ENCODE data around the gene TPD52L1. TPM values are rescaled to one million over a fixed set of nuclear protein-coding genes. Genes with fewer than 3 reads are reported as not detected.
"Not testable (repeated sequence)": the region's sequence is repeated elsewhere in the genome, so short reads cannot be mapped to it uniquely, and the experiment has no call there.

The TPD52L1 gene
- total RNA-seq, 1 donor from 2014 or later: 48.0 TPM

- H3K4me1 Mint-ChIP-seq (ENCODE audit: low read depth): peaks cover 19% of the 10 kb centered on the region
- no peak overlapping the region for H3K4me3 Mint-ChIP-seq (ENCODE audit: unreplicated experiment)
- H3K9me3 Mint-ChIP-seq (ENCODE audit: low read depth): peaks cover 8% of the 10 kb centered on the region
- no peak for DNase-seq (ENCODE audit: low spot score)
- H3K27ac Mint-ChIP-seq (ENCODE audit: unreplicated experiment): no peak overlapping the region
- TF ChIP-seq CTCF (IDR thresholded peaks at IDR 0.05): no peak
- H3K27me3 Mint-ChIP-seq (ENCODE audit: low read depth): no peaks in the 10 kb centered on the region
- H3K36me3 Mint-ChIP-seq (ENCODE audit: low read depth): peaks cover 14% of the 10 kb centered on the region
Measured at GRCh38 chr6:125157280-125157679, 3.7 kb downstream of the TPD52L1 start.

- Mint-ChIP-seq H3K9me3 (ENCODE audit: low read depth) (peaks cover 8% of the 10 kb centered on the region), H3K4me1 (ENCODE audit: low read depth) (peaks cover 19% of the 10 kb centered on the region), H3K27ac (ENCODE audit: unreplicated experiment) (no peak overlapping the region), H3K4me3 (ENCODE audit: unreplicated experiment) (no peak overlapping the region), H3K36me3 (ENCODE audit: low read depth) (peaks cover 14% of the 10 kb centered on the region), H3K27me3 (ENCODE audit: low read depth) (no peaks in the 10 kb centered on the region)
- no peak for TF ChIP-seq CTCF (IDR thresholded peaks at IDR 0.05)
- no peak for DNase-seq (ENCODE audit: low spot score)
Measured at GRCh38 chr6:125157725-125158124, 4.2 kb downstream of the TPD52L1 start.

GRCh38 chr6:125163339-125163738, 9.8 kb downstream of the TPD52L1 start:
- peaks cover 14% of the 10 kb centered on the region for H3K36me3 Mint-ChIP-seq (ENCODE audit: low read depth)
- DNase-seq (ENCODE audit: low spot score); H3K27me3 Mint-ChIP-seq (ENCODE audit: low read depth); H3K4me3 Mint-ChIP-seq (ENCODE audit: unreplicated experiment); H3K27ac Mint-ChIP-seq (ENCODE audit: unreplicated experiment); H3K9me3 Mint-ChIP-seq (ENCODE audit: low read depth): not testable (repeated sequence)
- H3K4me1 Mint-ChIP-seq (ENCODE audit: low read depth): peaks cover 20% of the 10 kb centered on the region

GRCh38 chr6:125163811-125164210, 10.2 kb downstream of the TPD52L1 start:
- peaks cover 8% of the 10 kb centered on the region for H3K9me3 Mint-ChIP-seq (ENCODE audit: low read depth)
- no peak for TF ChIP-seq CTCF (IDR thresholded peaks at IDR 0.05)
- H3K27ac Mint-ChIP-seq (ENCODE audit: unreplicated experiment): peak overlapping the region; percentile 22
- no peak for DNase-seq (ENCODE audit: low spot score)
- H3K4me1 Mint-ChIP-seq (ENCODE audit: low read depth): peaks cover 20% of the 10 kb centered on the region
- H3K27me3 Mint-ChIP-seq (ENCODE audit: low read depth): no peaks in the 10 kb centered on the region
- no peak overlapping the region for H3K4me3 Mint-ChIP-seq (ENCODE audit: unreplicated experiment)
- H3K36me3 Mint-ChIP-seq (ENCODE audit: low read depth): peaks cover 14% of the 10 kb centered on the region

GRCh38 chr6:125164696-125165095, 11.1 kb downstream of the TPD52L1 start:
- peaks cover 3% of the 10 kb centered on the region for H3K9me3 Mint-ChIP-seq (ENCODE audit: low read depth)
- no peak overlapping the region for H3K27ac Mint-ChIP-seq (ENCODE audit: unreplicated experiment)
- no peak overlapping the region for H3K4me3 Mint-ChIP-seq (ENCODE audit: unreplicated experiment)
- no peak for DNase-seq (ENCODE audit: low spot score)
- no peaks in the 10 kb centered on the region for H3K27me3 Mint-ChIP-seq (ENCODE audit: low read depth)
- no peak for TF ChIP-seq CTCF (IDR thresholded peaks at IDR 0.05)
- peaks cover 9% of the 10 kb centered on the region for H3K36me3 Mint-ChIP-seq (ENCODE audit: low read depth)
- peaks cover 29% of the 10 kb centered on the region for H3K4me1 Mint-ChIP-seq (ENCODE audit: low read depth)

- H3K36me3 Mint-ChIP-seq (ENCODE audit: low read depth): peaks cover 6% of the 10 kb centered on the region
- no peak for TF ChIP-seq CTCF (IDR thresholded peaks at IDR 0.05)
- H3K27me3 Mint-ChIP-seq (ENCODE audit: low read depth): no peaks in the 10 kb centered on the region
- H3K9me3 Mint-ChIP-seq (ENCODE audit: low read depth): no peaks in the 10 kb centered on the region
- H3K4me1 Mint-ChIP-seq (ENCODE audit: low read depth): peaks cover 35% of the 10 kb centered on the region
- peak overlapping the region; percentile 67 for H3K27ac Mint-ChIP-seq (ENCODE audit: unreplicated experiment)
- DNase-seq (ENCODE audit: low spot score): no peak
- H3K4me3 Mint-ChIP-seq (ENCODE audit: unreplicated experiment): no peak overlapping the region
Measured at GRCh38 chr6:125165256-125165655, 11.7 kb downstream of the TPD52L1 start.

Data from chondrocyte (in vitro differentiated cells).